ENCODE data around the gene CTNNBL1. TPM values are rescaled to one million over a fixed set of nuclear protein-coding genes. Genes with fewer than 3 reads are reported as not detected.

Gene CTNNBL1
- total RNA-seq, 2 experiments from 2014 or later = 31.1 to 33.4 TPM

GRCh38 chr20:37651932-37652331 lies 41.9 kb upstream of the CTNNBL1 start:
- ATAC-seq (ENCODE audit: poor library complexity) (peak; percentile 34), DNase-seq (peak in 5 of 14 experiments; percentile 4 to 29 (median 16))
- H3K27ac ChIP-seq (ENCODE audit: low read depth in 1 of 2, low read length in 2 of 2) = no peak overlapping the region
- intact Hi-C loops (cut with DNase I, micrococcal nuclease) = loop anchor here (2.0 to 5.0 kb wide), 2 partner anchors 341 to 570 kb away; no protein-coding TSS in a partner anchor
- H3K4me3 ChIP-seq (ENCODE audit: low read length) = no peak overlapping the region
- Mint-ChIP-seq H3K36me3 (ENCODE audit: low read depth) (no peaks in the 10 kb centered on the region), H3K4me1 (ENCODE audit: low read depth) (no peaks in the 10 kb centered on the region), H3K27me3 (peaks cover 25% of the 10 kb centered on the region), H3K4me3 (no peak overlapping the region), H3K27ac (no peak overlapping the region), H3K9me3 (no peaks in the 10 kb centered on the region)
- no peaks in the 10 kb centered on the region for H3K36me3 ChIP-seq (ENCODE audit: insufficient read depth, low read length)
- H3K9me3 ChIP-seq (ENCODE audit: control insufficient read depth in 1 of 2, insufficient read depth in 1 of 2, low read length in 2 of 2) = no peaks in the 10 kb centered on the region
- no peak for TF ChIP-seq CTCF (IDR thresholded peaks at IDR 0.05)
- ChIA-PET POLR2A (no interaction called here), CTCF (no interaction called here)
- no peaks in the 10 kb centered on the region for H3K4me1 ChIP-seq (ENCODE audit: insufficient read depth, low read length)
- H3K27me3 ChIP-seq (ENCODE audit: control insufficient read depth in 1 of 2, insufficient read depth in 2 of 2, low read length in 2 of 2) = peaks cover 0 to 6% of the 10 kb centered on the region in 2 experiments

- ChIA-PET CTCF (no interaction called here), POLR2A (no interaction called here)
- Mint-ChIP-seq H3K4me1 (ENCODE audit: low read depth) (no peaks in the 10 kb centered on the region), H3K36me3 (ENCODE audit: low read depth) (no peaks in the 10 kb centered on the region), H3K27me3 (peaks cover 19% of the 10 kb centered on the region), H3K27ac (no peak overlapping the region), H3K9me3 (no peaks in the 10 kb centered on the region), H3K4me3 (no peak overlapping the region)
- Histone ChIP-seq H3K4me1 (ENCODE audit: insufficient read depth, low read length) (no peaks in the 10 kb centered on the region), H3K9me3 (ENCODE audit: control insufficient read depth in 1 of 2, insufficient read depth in 1 of 2, low read length in 2 of 2) (no peaks in the 10 kb centered on the region), H3K27ac (ENCODE audit: low read depth in 1 of 2, low read length in 2 of 2) (no peak overlapping the region), H3K4me3 (ENCODE audit: low read length) (no peak overlapping the region), H3K27me3 (ENCODE audit: control insufficient read depth in 1 of 2, insufficient read depth in 2 of 2, low read length in 2 of 2) (no peaks in the 10 kb centered on the region), H3K36me3 (ENCODE audit: insufficient read depth, low read length) (no peaks in the 10 kb centered on the region)
- no peak for DNase-seq
- ATAC-seq (ENCODE audit: poor library complexity) = no peak
- intact Hi-C loops (cut with DNase I, micrococcal nuclease) = no loop called here
- no peak for TF ChIP-seq CTCF (IDR thresholded peaks at IDR 0.05)
These were observed 36.9 kb upstream of the CTNNBL1 start for GRCh38 chr20:37656945-37657344.

GRCh38 chr20:37657924-37658804 lies 35.7 kb upstream of the CTNNBL1 start:
- Mint-ChIP-seq H3K36me3 (ENCODE audit: low read depth) (no peaks in the 10 kb centered on the region), H3K4me3 (no peak overlapping the region), H3K27me3 (peaks cover 15% of the 10 kb centered on the region), H3K9me3 (no peaks in the 10 kb centered on the region), H3K4me1 (ENCODE audit: low read depth) (no peaks in the 10 kb centered on the region), H3K27ac (no peak overlapping the region)
- intact Hi-C loops (cut with DNase I, micrococcal nuclease) = no loop called here
- H3K4me3 ChIP-seq (ENCODE audit: low read length) = no peak overlapping the region
- no peaks in the 10 kb centered on the region for H3K36me3 ChIP-seq (ENCODE audit: insufficient read depth, low read length)
- POLR2A ChIA-PET = no interaction called here
- H3K4me1 ChIP-seq (ENCODE audit: insufficient read depth, low read length) = no peaks in the 10 kb centered on the region
- H3K9me3 ChIP-seq (ENCODE audit: control insufficient read depth in 1 of 2, insufficient read depth in 1 of 2, low read length in 2 of 2) = no peaks in the 10 kb centered on the region
- TF ChIP-seq CTCF (IDR thresholded peaks at IDR 0.05) = no peak
- ATAC-seq (ENCODE audit: poor library complexity) (no peak), DNase-seq (no peak)
- H3K27ac ChIP-seq (ENCODE audit: low read depth in 1 of 2, low read length in 2 of 2) = no peak overlapping the region
- no peaks in the 10 kb centered on the region for H3K27me3 ChIP-seq (ENCODE audit: control insufficient read depth in 1 of 2, insufficient read depth in 2 of 2, low read length in 2 of 2)
- CTCF ChIA-PET = no interaction called here

Data from CD4-positive, alpha-beta T cell (primary cell).